ENCODE data around the gene ADCY1. TPM values are rescaled to one million over a fixed set of nuclear protein-coding genes. Genes with fewer than 3 reads are reported as not detected.

Gene ADCY1
- total and polyA plus RNA-seq, 3 donors from 2014 or later, result 6.6 to 14.1 (median 13.7) TPM

- Histone ChIP-seq H3K27me3 (no peaks in the 10 kb centered on the region), H3K9me3 (no peaks in the 10 kb centered on the region), H3K4me1 (peaks cover 10% of the 10 kb centered on the region), H3K27ac (no peak overlapping the region), H3K36me3 (ENCODE audit: low read depth, missing control alignments) (no peaks in the 10 kb centered on the region), H3K4me3 (no peak overlapping the region)
- TF ChIP-seq, protein P1, sequence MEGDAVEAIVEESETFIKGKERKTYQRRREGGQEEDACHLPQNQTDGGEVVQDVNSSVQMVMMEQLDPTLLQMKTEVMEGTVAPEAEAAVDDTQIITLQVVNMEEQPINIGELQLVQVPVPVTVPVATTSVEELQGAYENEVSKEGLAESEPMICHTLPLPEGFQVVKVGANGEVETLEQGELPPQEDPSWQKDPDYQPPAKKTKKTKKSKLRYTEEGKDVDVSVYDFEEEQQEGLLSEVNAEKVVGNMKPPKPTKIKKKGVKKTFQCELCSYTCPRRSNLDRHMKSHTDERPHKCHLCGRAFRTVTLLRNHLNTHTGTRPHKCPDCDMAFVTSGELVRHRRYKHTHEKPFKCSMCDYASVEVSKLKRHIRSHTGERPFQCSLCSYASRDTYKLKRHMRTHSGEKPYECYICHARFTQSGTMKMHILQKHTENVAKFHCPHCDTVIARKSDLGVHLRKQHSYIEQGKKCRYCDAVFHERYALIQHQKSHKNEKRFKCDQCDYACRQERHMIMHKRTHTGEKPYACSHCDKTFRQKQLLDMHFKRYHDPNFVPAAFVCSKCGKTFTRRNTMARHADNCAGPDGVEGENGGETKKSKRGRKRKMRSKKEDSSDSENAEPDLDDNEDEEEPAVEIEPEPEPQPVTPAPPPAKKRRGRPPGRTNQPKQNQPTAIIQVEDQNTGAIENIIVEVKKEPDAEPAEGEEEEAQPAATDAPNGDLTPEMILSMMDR (IDR thresholded peaks at IDR 0.05), result peak in 1 of 3 experiments; percentile 25
- TF ChIP-seq POLR2A (IDR thresholded peaks at IDR 0.05), result no peak
- DNase-seq, result no peak
- 83 to 88% methylated on average over 13 to 16 of the region's 16 CpGs for WGBS, 2 donors
- intact Hi-C loops (cut with DNase I; ENCODE audit: low total_unique reads), result no loop called here
These were observed 6.1 kb downstream of the ADCY1 start for GRCh38 chr7:45580053-45580872.

DNA sequence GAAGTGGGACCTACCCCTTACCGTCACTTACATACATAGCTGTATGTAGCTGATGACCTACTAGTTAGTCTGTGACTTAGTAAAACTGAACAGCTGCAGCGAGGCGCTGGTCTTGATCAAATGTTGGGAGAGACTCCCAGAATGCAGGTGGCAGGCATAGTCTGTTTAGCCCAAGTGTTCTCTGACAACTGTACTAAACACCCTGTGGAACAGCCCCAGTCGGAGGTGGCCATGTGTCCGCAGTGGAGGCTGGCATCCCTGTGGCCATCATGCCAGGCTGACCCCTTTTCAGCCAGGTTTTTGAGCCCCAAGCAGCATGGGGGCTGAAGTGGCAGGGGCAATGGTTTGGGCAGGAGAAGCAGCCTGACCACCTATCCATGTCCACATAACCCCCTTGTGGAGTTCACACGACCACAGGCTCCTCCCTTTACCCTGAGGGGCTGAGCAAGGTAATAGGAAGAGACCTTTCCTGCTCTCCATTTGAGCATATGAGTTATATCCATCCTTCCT lies 7.2 kb downstream of the ADCY1 start:
- no peak for DNase-seq
- H3K27ac ChIP-seq, result no peak overlapping the region

DNA sequence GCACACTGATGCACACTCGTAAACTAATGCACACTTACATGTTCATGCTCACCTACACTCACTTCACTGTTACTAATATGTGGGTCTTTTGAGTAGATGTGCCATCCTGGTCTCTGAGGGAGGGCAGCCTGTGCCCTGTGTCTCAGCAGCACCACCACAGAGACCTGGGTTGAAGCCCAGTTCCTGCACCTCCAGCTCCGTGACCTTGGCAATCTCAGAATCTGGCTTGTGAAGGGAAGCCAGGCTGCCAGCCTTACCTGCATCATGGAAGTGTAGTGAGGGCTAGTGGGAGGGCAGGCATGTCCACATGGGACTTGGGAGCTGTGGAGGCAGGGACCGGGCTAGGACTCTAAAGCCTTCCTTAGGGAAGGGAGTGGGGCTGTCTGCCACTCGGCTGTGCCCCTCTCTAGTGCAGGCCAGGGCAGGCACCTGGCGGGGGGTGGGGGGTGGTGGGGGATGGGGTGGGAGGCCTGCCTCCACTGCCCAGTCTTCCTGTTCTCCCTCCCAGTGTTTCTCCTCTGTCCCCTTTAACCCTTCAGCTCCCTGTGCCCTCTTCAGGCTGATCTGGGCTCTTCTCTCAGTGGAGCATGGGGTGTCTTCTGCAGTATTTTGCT lies 8.1 kb downstream of the ADCY1 start:
- DNase-seq, result no peak
- intact Hi-C loops (cut with DNase I; ENCODE audit: low total_unique reads), result no loop called here
- H3K27ac ChIP-seq, result no peak overlapping the region
- H3K9me3 ChIP-seq, result no peaks in the 10 kb centered on the region
- 74 to 77% methylated on average over 1 to 5 of the region's 5 CpGs for WGBS, 2 donors
- no peaks in the 10 kb centered on the region for H3K27me3 ChIP-seq
- H3K4me1 ChIP-seq, result peaks cover 10% of the 10 kb centered on the region
- no peak overlapping the region for H3K4me3 ChIP-seq
- H3K36me3 ChIP-seq (ENCODE audit: low read depth, missing control alignments), result no peaks in the 10 kb centered on the region
- TF ChIP-seq, protein P1 (IDR thresholded peaks at IDR 0.05), result no peak
- TF ChIP-seq POLR2A (IDR thresholded peaks at IDR 0.05), result no peak

More for the DNA sequence above, 7.2 kb downstream of the ADCY1 start:
- H3K4me1 ChIP-seq, result peaks cover 10% of the 10 kb centered on the region
- intact Hi-C loops (cut with DNase I; ENCODE audit: low total_unique reads), result no loop called here
- TF ChIP-seq, protein P1 (IDR thresholded peaks at IDR 0.05), result no peak
- TF ChIP-seq POLR2A (IDR thresholded peaks at IDR 0.05), result no peak
- no peaks in the 10 kb centered on the region for H3K27me3 ChIP-seq
- WGBS, 2 donors, result 86 to 90% methylated on average over 4 to 6 of the region's 6 CpGs
- H3K36me3 ChIP-seq (ENCODE audit: low read depth, missing control alignments), result no peaks in the 10 kb centered on the region
- H3K9me3 ChIP-seq, result no peaks in the 10 kb centered on the region
- no peak overlapping the region for H3K4me3 ChIP-seq

- Histone ChIP-seq H3K4me1 (peaks cover 10% of the 10 kb centered on the region), H3K27me3 (no peaks in the 10 kb centered on the region), H3K4me3 (no peak overlapping the region), H3K36me3 (ENCODE audit: low read depth, missing control alignments) (no peaks in the 10 kb centered on the region), H3K27ac (no peak overlapping the region), H3K9me3 (no peaks in the 10 kb centered on the region)
- intact Hi-C loops (cut with DNase I; ENCODE audit: low total_unique reads), result no loop called here
- DNase-seq, result no peak
- 51 to 54% methylated on average over 8 to 9 of the region's 9 CpGs for WGBS, 2 donors
- TF ChIP-seq, protein P1 (IDR thresholded peaks at IDR 0.05), result no peak
- TF ChIP-seq POLR2A (IDR thresholded peaks at IDR 0.05), result no peak
These were observed 8.7 kb downstream of the ADCY1 start for GRCh38 chr7:45582868-45583277.
